HL-60 (cell line): ENCODE measurements around the gene LRMDA.

Source experiments
- DNase-seq, 2 experiments: peaks; one replicate each; pipeline ENCODE4 v3.0.0-alpha.2; 2010 to 2020; ENCODE audit warnings: low read depth in 1 of 2, low spot score in 1 of 2
- H3K27ac ChIP-seq: fragments of 250-450 bp; sonication (Bioruptor Pico); replicated peaks from 2 replicates; pipeline ENCODE4 v1.5.1; 2020; ENCODE audit warnings: mild to moderate bottlenecking, moderate library complexity
- H3K27me3 ChIP-seq: fragments of 250-450 bp; sonication (Bioruptor Pico); 2 replicates; pipeline ENCODE4 v1.5.1; 2021; ENCODE audit warnings: mild to moderate bottlenecking, moderate library complexity; ENCODE audit not compliant: insufficient read depth, poor library complexity, severe bottlenecking
- H3K4me3 ChIP-seq: replicated peaks from 2 replicates; pipeline ENCODE4 v1.5.1; 2011; ENCODE audit warnings: mild to moderate bottlenecking, control low read depth, low read length; ENCODE audit not compliant: insufficient read depth
- GABPA ChIP-seq: IDR thresholded peaks from 2 replicates; pipeline ENCODE4 v1.6.1; 2012; ENCODE audit warnings: low read depth
- POLR2AphosphoS5 ChIP-seq: IDR thresholded peaks from 2 replicates; pipeline ENCODE4 v1.6.1; 2012; ENCODE audit warnings: low read depth
- SPI1 ChIP-seq: IDR thresholded peaks from 2 replicates; pipeline ENCODE4 v1.6.1; 2012; ENCODE audit warnings: low read depth, mild to moderate bottlenecking, borderline replicate concordance
- TF ChIP-seq, protein P1 (sequence below): IDR thresholded peaks from 2 replicates; pipeline ENCODE4 v1.6.1; 2012; ENCODE audit warnings: low read depth; ENCODE audit not compliant: insufficient replicate concordance
- TF ChIP-seq, protein P2 (sequence below): IDR thresholded peaks from one replicate; pipeline ENCODE4 v1.5.1; 2011; ENCODE audit warnings: low read length, control low read depth, inconsistent platforms; ENCODE audit not compliant: insufficient read depth

The LRMDA gene

DNA sequence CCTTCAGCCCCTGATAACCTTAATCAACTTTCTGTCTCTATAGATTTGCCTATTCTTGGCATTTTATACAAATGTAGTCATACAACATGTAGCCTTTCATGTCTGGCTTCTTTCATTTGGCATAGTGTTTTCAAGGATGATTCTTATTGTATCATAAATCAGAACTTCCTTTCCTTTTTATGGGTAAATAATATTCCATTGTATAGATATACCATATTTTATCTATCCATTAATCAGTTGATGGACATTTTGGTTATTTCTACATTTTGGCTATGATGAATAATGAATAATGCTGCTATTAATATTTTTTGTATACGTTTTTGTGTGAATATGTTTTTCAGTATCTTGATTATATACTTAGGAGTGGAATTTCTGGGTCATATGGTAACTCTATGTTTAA is 720.8 kb downstream of the LRMDA start:
- TF ChIP-seq SPI1 (no peak), GABPA (no peak), POLR2AphosphoS5 (no peak)
- TF ChIP-seq, protein P1, sequence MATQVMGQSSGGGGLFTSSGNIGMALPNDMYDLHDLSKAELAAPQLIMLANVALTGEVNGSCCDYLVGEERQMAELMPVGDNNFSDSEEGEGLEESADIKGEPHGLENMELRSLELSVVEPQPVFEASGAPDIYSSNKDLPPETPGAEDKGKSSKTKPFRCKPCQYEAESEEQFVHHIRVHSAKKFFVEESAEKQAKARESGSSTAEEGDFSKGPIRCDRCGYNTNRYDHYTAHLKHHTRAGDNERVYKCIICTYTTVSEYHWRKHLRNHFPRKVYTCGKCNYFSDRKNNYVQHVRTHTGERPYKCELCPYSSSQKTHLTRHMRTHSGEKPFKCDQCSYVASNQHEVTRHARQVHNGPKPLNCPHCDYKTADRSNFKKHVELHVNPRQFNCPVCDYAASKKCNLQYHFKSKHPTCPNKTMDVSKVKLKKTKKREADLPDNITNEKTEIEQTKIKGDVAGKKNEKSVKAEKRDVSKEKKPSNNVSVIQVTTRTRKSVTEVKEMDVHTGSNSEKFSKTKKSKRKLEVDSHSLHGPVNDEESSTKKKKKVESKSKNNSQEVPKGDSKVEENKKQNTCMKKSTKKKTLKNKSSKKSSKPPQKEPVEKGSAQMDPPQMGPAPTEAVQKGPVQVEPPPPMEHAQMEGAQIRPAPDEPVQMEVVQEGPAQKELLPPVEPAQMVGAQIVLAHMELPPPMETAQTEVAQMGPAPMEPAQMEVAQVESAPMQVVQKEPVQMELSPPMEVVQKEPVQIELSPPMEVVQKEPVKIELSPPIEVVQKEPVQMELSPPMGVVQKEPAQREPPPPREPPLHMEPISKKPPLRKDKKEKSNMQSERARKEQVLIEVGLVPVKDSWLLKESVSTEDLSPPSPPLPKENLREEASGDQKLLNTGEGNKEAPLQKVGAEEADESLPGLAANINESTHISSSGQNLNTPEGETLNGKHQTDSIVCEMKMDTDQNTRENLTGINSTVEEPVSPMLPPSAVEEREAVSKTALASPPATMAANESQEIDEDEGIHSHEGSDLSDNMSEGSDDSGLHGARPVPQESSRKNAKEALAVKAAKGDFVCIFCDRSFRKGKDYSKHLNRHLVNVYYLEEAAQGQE, result no peak
- TF ChIP-seq, protein P2, sequence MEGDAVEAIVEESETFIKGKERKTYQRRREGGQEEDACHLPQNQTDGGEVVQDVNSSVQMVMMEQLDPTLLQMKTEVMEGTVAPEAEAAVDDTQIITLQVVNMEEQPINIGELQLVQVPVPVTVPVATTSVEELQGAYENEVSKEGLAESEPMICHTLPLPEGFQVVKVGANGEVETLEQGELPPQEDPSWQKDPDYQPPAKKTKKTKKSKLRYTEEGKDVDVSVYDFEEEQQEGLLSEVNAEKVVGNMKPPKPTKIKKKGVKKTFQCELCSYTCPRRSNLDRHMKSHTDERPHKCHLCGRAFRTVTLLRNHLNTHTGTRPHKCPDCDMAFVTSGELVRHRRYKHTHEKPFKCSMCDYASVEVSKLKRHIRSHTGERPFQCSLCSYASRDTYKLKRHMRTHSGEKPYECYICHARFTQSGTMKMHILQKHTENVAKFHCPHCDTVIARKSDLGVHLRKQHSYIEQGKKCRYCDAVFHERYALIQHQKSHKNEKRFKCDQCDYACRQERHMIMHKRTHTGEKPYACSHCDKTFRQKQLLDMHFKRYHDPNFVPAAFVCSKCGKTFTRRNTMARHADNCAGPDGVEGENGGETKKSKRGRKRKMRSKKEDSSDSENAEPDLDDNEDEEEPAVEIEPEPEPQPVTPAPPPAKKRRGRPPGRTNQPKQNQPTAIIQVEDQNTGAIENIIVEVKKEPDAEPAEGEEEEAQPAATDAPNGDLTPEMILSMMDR, result no peak
- Histone ChIP-seq H3K27me3 (no peaks in the 10 kb centered on the region), H3K4me3 (no peak overlapping the region), H3K27ac (no peak overlapping the region)
- no peak for DNase-seq

DNA sequence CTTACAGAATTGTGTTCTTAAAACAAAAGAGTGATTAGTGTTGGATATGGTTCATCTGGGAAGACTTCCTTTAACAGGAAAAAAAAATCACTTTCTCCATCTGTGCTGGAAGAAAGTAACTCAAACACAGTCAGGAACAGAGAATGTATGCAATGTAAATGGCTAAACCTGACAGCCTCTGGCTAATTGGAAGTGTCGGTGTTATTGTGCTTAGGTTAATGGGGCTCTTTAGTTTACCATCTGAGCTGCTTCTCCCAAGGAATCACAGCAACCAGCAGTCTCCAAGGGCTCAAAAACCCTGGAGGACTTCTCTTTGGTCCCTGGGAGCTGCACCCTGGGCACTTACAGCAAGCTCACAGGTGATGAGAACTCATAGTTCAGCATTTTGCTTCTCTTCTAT is 724.5 kb downstream of the LRMDA start:
- TF ChIP-seq, protein P1, result no peak
- Histone ChIP-seq H3K4me3 (no peak overlapping the region), H3K27me3 (no peaks in the 10 kb centered on the region), H3K27ac (no peak overlapping the region)
- DNase-seq, result no peak

DNA sequence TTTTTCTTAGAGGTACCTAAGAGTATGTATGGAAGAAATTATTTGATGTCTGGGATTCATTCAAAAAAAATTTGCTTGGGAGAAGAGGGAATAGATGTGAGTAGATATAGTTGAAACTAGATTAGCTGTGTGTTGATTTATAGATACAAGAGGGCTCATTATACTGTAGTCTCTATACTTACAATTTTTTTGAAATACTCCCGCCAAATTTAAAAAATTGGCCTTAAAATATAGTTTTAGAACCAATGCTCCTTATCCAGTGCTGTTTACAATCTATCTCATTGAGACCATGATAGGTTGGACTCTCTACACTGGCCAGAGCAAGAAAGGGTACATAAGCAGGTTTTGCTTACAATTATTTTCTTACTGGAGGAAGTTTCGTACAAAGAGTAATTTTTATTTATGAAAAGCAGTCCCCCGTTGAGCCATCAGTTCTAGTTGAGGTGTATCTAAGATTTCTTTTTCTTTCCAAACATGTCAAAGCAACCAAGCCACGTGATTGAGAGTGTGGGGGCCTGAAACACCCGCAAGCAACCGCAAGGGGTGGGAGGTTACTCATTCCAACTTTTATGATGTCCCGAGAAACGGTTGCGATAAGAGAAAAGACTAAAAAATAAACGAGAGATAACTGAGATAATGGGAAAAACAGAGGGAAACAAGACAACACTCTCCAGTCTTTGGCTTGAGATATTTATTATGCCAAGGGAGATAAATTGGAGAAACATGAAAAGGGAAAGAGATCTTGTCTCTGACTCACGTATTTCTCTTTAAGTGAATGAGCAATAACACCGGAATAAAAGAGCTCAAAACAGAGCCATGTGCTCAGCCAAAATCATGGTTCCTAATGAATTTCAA is 729.2 kb downstream of the LRMDA start:
- no peak for TF ChIP-seq SPI1
- TF ChIP-seq, protein P2, result no peak
- DNase-seq, result no peak
- Histone ChIP-seq H3K27me3 (peaks cover 2% of the 10 kb centered on the region), H3K27ac (no peak overlapping the region), H3K4me3 (no peak overlapping the region)

DNA sequence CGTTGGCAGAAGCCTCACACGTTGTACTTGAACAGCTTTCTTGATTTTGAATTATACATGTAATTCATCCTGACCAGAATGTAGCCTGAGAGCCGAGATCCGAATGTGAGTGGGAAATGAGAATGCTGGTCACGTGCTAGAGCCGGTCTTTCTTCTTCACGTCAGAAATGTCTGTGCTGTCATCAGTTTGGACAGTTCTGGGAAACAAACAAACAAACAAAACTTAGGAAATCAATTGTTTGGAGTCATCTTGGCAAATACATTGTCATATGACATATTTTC is 729.8 kb downstream of the LRMDA start:
- TF ChIP-seq, protein P2, result no peak
- TF ChIP-seq GABPA (no peak), POLR2AphosphoS5 (no peak), SPI1 (no peak)
- TF ChIP-seq, protein P1, result no peak
- DNase-seq, result no peak
- peaks cover 2% of the 10 kb centered on the region for H3K27me3 ChIP-seq
- H3K4me3 ChIP-seq, result no peak overlapping the region
- H3K27ac ChIP-seq, result no peak overlapping the region
